Activated T-cell treated with anti-CD3 and anti-CD28 coated beads, Interleukin-2, amount 50 U/mL, for 48 hours (primary cell): Measurements from ENCODE around the gene CEP85.
A peak's percentile ranks its signal among the peaks of the same experiment; 100 is the strongest.

Source experiments
- DNase-seq, 2 experiments: peaks; one replicate each; pipeline ENCODE4 v3.0.0-alpha.2; 2020

The CEP85 gene

GRCh38 chr1:26233903-26234643 is at the start of gene CEP85:
TSS of gene CEP85 (plus strand) at chr1:26234200. CDS start at chr1:26239784, 5,584 bp downstream.
- DNase-seq, result peak; percentile 99

GRCh38 chr1:26184883-26185282 is 49.1 kb upstream of the CEP85 start:
- no peak for DNase-seq

GRCh38 chr1:26187882-26188281 is 46.1 kb upstream of the CEP85 start:
- no peak for DNase-seq

GRCh38 chr1:26188477-26188876 is 45.5 kb upstream of the CEP85 start:
- DNase-seq, result no peak

- DNase-seq, result no peak
These were observed 44.7 kb upstream of the CEP85 start for GRCh38 chr1:26189331-26189730.

- no peak for DNase-seq
These were observed 44.2 kb upstream of the CEP85 start for GRCh38 chr1:26189751-26190275.

GRCh38 chr1:26190373-26190987 is 43.5 kb upstream of the CEP85 start, which contains the start of gene CATSPER4:
TSS of gene CATSPER4 (plus strand) at chr1:26190602. CDS start at chr1:26190628, 26 bp downstream.
- no peak for DNase-seq

GRCh38 chr1:26191739-26192138 is 42.3 kb upstream of the CEP85 start:
- no peak for DNase-seq

- DNase-seq, result no peak
These were observed 38.2 kb upstream of the CEP85 start for GRCh38 chr1:26195805-26196204.

GRCh38 chr1:26197301-26197700 is 36.7 kb upstream of the CEP85 start:
- no peak for DNase-seq

- no peak for DNase-seq
These were observed 36.2 kb upstream of the CEP85 start for GRCh38 chr1:26197813-26198212.

- DNase-seq, result no peak
These were observed 33.6 kb upstream of the CEP85 start for GRCh38 chr1:26200413-26200812.

- DNase-seq, result no peak
These were observed 30.2 kb upstream of the CEP85 start for GRCh38 chr1:26203642-26204318.

- DNase-seq, result no peak
These were observed 23.7 kb upstream of the CEP85 start for GRCh38 chr1:26210147-26210870.

GRCh38 chr1:26212726-26213125 is 21.3 kb upstream of the CEP85 start:
- no peak for DNase-seq

GRCh38 chr1:26213335-26213905 is 20.6 kb upstream of the CEP85 start:
- DNase-seq, result no peak

- no peak for DNase-seq
These were observed 18.8 kb upstream of the CEP85 start for GRCh38 chr1:26215246-26215645.

GRCh38 chr1:26218906-26219494 is 15.0 kb upstream of the CEP85 start:
- DNase-seq, result no peak

- no peak for DNase-seq
These were observed 13.6 kb upstream of the CEP85 start for GRCh38 chr1:26220199-26220912.

- no peak for DNase-seq
These were observed 12.9 kb upstream of the CEP85 start for GRCh38 chr1:26221094-26221493.

GRCh38 chr1:26224606-26225005 is 9.4 kb upstream of the CEP85 start:
- DNase-seq, result no peak
